CD4-positive, alpha-beta T cell treated with Interleukin-6 at 100 ng/mL for 8 hours (primary cell): Measurements from ENCODE around the gene UFM1.
"Not testable (repeated sequence)": the region's sequence is repeated elsewhere in the genome, so short reads cannot be mapped to it uniquely, and the experiment has no call there.

ENCODE experiments used
- DNase-seq: peaks from one replicate; pipeline ENCODE4 v3.0.0-alpha.2; 2020; ENCODE audit warnings: mixed read lengths, low spot score

UFM1 gene

GRCh38 chr13:38366954-38367645 is 17.4 kb downstream of the UFM1 start:
- no peak for DNase-seq

GRCh38 chr13:38369058-38369457 is 19.4 kb downstream of the UFM1 start:
- DNase-seq: no peak

- not testable (repeated sequence) for DNase-seq
Observed at GRCh38 chr13:38370096-38370495, 20.4 kb downstream of the UFM1 start.

- no peak for DNase-seq
Observed at GRCh38 chr13:38372820-38373383, 23.3 kb downstream of the UFM1 start.

GRCh38 chr13:38376546-38376945 is 26.9 kb downstream of the UFM1 start:
- no peak for DNase-seq

- DNase-seq: no peak
Observed at GRCh38 chr13:38381890-38382289, 32.2 kb downstream of the UFM1 start.

GRCh38 chr13:38382946-38383345 is 33.3 kb downstream of the UFM1 start:
- no peak for DNase-seq

GRCh38 chr13:38384171-38384570 is 34.5 kb downstream of the UFM1 start:
- no peak for DNase-seq

- no peak for DNase-seq
Observed at GRCh38 chr13:38385153-38385891, 35.7 kb downstream of the UFM1 start.

- DNase-seq: no peak
Observed at GRCh38 chr13:38386421-38386820, 36.8 kb downstream of the UFM1 start.

GRCh38 chr13:38391341-38391740 is 41.7 kb downstream of the UFM1 start:
- no peak for DNase-seq

GRCh38 chr13:38394777-38395496 is 45.3 kb downstream of the UFM1 start:
- no peak for DNase-seq

- no peak for DNase-seq
Observed at GRCh38 chr13:38395497-38395788, 45.8 kb downstream of the UFM1 start.

- DNase-seq: no peak
Observed at GRCh38 chr13:38398711-38399493, 49.3 kb downstream of the UFM1 start.

- no peak for DNase-seq
Observed at GRCh38 chr13:38399535-38399934, 49.9 kb downstream of the UFM1 start.

GRCh38 chr13:38401276-38401675 is 51.6 kb downstream of the UFM1 start:
- no peak for DNase-seq

- no peak for DNase-seq
Observed at GRCh38 chr13:38405216-38405615, 55.6 kb downstream of the UFM1 start.

- DNase-seq: no peak
Observed at GRCh38 chr13:38409771-38410170, 60.1 kb downstream of the UFM1 start.

GRCh38 chr13:38412266-38412665 is 62.6 kb downstream of the UFM1 start:
- DNase-seq: no peak
